LNCaP clone FGC (cell line): ENCODE data around the gene COX4I1.

Experiments used
- DNase-seq: peaks from one replicate; pipeline ENCODE4 v3.0.0-alpha.2; 2011; ENCODE audit warnings: low read depth
- H3K4me3 ChIP-seq: 2 replicates; pipeline ENCODE4 v1.5.1; 2011; ENCODE audit warnings: mild to moderate bottlenecking, low read depth, low read length, control low read depth
- CTCF ChIP-seq: IDR thresholded peaks from 2 replicates; pipeline ENCODE4 v1.5.1; 2012; ENCODE audit warnings: mild to moderate bottlenecking; ENCODE audit not compliant: control insufficient read depth, insufficient read depth; ENCODE audit errors: extremely low read depth

Gene COX4I1

GRCh38 chr16:85851034-85851785 is 51.7 kb downstream of the COX4I1 start:
- TF ChIP-seq CTCF, result no peak
- no peak for DNase-seq
- H3K4me3 ChIP-seq, result no peak overlapping the region

GRCh38 chr16:85853547-85854545 is 54.4 kb downstream of the COX4I1 start:
- no peak for DNase-seq
- H3K4me3 ChIP-seq, result no peak overlapping the region
- TF ChIP-seq CTCF, result no peak

GRCh38 chr16:85854935-85855334 is 55.4 kb downstream of the COX4I1 start:
- TF ChIP-seq CTCF, result no peak
- no peak for DNase-seq
- H3K4me3 ChIP-seq, result no peak overlapping the region

GRCh38 chr16:85856079-85856478 is 56.6 kb downstream of the COX4I1 start:
- no peak overlapping the region for H3K4me3 ChIP-seq
- no peak for TF ChIP-seq CTCF
- no peak for DNase-seq

GRCh38 chr16:85856585-85856984 is 57.1 kb downstream of the COX4I1 start:
- no peak overlapping the region for H3K4me3 ChIP-seq
- TF ChIP-seq CTCF, result no peak
- no peak for DNase-seq
